ENCODE results near the gene TAF3.

DNA sequence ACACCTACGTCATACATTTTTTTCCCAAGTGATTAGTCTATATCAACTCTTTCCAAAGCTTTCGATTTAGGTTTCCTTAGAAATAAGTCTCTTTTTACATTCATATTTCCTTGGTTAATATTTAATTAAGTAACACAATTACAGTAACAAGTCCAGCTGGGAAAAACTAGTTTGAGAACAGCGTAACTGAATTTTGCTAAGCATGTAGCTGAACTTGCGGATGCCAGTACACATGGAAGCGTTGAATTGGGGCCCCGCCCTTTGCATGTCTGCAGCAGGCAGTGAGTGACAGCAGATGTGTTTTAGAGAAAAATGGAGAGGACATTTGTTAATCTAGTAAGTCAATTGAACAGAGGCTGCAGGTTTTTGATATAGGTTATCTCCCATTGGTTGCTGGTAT lies 72.5 kb downstream of the TAF3 start:
- no peak for TF ChIP-seq CTCF (IDR thresholded peaks at IDR 0.05)
- TF ChIP-seq POLR2AphosphoS5 (IDR thresholded peaks at IDR 0.05), result no peak

Data from breast epithelium (tissue), 3 donors.